Upper lobe of left lung (tissue), 4 donors: ENCODE measurements around the gene MTRR.

Experiments used
- EP300 ChIP-seq, 4 donors: sonication (generic); formaldehyde crosslinking; IDR thresholded peaks; one replicate each; pipeline ENCODE4 v1.5.1; 2017; ENCODE audit warnings: antibody characterized with exemption in 4 of 4, control low read depth in 2 of 4
- POLR2A ChIP-seq, 4 donors: fragments of 450-650 bp; IDR thresholded peaks; one replicate each; pipeline ENCODE4 v1.5.1; 2016 to 2017; ENCODE audit warnings: antibody characterized with exemption in 4 of 4, mild to moderate bottlenecking in 2 of 4
- POLR2AphosphoS5 ChIP-seq, 2 donors: sonication (generic); formaldehyde crosslinking; IDR thresholded peaks; one replicate each; pipeline ENCODE4 v1.5.1; 2017; ENCODE audit warnings: antibody characterized with exemption in 2 of 2
- TF ChIP-seq, protein P1 (sequence below), 6 experiments: fragments of 450-650 bp in 4 of 6; fragments of 200-600 bp in 2 of 6; sonication (generic) in 2 of 6; IDR thresholded peaks; one replicate each; pipeline ENCODE4 v1.5.1; 2016 to 2019; ENCODE audit warnings: antibody characterized with exemption in 6 of 6

DNA sequence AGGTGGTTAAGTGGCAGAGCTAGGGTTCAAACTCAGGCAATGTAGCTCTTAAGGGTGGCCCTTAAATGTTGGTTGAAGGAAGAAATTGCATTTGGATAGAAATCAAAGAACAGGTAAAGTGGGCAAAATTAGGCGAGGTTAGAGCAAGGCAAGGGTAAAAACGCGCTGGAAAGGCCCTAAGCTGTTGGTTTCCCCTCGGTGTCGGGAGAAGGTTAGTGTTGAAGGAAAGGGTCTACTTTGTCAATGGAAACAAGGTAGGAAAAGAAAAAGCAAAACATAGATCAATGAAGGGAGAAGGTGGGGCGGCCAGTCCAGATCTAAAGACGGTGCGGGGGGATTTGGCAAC is 548 bp upstream of the MTRR start:
- TF ChIP-seq, protein P1, sequence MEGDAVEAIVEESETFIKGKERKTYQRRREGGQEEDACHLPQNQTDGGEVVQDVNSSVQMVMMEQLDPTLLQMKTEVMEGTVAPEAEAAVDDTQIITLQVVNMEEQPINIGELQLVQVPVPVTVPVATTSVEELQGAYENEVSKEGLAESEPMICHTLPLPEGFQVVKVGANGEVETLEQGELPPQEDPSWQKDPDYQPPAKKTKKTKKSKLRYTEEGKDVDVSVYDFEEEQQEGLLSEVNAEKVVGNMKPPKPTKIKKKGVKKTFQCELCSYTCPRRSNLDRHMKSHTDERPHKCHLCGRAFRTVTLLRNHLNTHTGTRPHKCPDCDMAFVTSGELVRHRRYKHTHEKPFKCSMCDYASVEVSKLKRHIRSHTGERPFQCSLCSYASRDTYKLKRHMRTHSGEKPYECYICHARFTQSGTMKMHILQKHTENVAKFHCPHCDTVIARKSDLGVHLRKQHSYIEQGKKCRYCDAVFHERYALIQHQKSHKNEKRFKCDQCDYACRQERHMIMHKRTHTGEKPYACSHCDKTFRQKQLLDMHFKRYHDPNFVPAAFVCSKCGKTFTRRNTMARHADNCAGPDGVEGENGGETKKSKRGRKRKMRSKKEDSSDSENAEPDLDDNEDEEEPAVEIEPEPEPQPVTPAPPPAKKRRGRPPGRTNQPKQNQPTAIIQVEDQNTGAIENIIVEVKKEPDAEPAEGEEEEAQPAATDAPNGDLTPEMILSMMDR (IDR thresholded peaks at IDR 0.05): no peak
- TF ChIP-seq POLR2A (IDR thresholded peaks at IDR 0.05) (no peak), EP300 (IDR thresholded peaks at IDR 0.05) (no peak), POLR2AphosphoS5 (IDR thresholded peaks at IDR 0.05) (no peak)
